ENCODE measurements around the gene TMEM145.
"Not testable (repeated sequence)": the region's sequence is repeated elsewhere in the genome, so short reads cannot be mapped to it uniquely, and the experiment has no call there.

TMEM145 gene

DNA sequence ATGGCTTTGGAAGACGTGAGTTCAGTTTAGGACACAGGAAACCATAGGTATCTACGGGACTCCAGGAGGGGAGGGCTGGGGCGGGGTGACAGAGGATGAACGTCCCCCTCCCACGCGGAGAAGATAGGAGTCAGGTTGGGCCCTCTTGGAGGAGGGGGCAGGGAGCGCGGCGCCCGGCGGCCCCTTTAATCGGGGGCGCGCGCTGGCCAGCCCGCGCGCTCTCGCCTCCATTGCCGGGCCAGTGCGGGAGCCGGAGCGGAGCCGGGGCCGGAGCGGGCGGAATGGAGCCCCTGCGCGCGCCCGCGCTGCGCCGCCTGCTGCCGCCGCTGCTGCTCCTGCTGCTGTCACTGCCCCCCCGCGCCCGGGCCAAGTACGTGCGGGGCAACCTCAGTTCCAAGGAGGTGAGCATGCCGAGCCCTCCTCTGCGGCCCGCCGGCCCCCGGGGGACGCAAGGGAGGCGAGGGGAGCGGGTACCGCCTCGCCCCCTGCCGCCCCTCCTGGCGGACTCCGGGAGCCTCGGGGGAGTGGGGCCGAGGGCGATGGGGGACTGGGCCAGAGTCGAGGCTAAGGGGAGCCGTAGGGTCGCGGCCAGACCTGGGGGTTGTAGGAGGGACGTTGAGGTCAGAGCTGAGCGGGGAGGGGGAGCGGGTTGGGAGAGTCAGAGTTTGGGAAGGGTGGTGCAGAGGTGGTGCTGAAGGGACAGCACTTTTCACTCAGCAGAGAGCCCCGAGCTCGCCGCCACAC is at the start of gene TMEM145:
TMEM145 (plus strand) TSS at position 214 of the 744 bp plus-strand sequence; CDS start at position 282, 68 bp downstream.
- DNase-seq (ENCODE audit: low spot score), result peak; percentile 87

DNA sequence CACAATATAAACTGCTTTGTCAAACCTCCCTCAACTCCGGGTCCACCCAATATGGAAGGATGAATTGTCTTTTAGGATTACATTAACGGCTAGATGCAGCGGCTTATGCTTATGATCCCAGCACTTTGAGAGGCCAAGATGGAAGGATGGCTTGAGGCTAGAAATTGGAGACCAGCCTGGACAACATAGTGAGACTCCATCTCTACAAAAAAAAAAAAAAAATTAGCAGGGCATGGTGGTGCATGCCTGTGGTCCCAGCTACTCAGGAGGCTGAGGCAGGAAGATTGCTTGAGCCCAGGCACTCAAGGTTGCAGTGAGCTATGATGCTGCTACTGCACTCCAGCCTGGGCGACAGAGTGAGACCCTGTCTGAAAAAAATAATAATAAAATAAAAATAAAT is 47.0 kb upstream of the TMEM145 start:
- not testable (repeated sequence) for DNase-seq (ENCODE audit: low spot score)

DNA sequence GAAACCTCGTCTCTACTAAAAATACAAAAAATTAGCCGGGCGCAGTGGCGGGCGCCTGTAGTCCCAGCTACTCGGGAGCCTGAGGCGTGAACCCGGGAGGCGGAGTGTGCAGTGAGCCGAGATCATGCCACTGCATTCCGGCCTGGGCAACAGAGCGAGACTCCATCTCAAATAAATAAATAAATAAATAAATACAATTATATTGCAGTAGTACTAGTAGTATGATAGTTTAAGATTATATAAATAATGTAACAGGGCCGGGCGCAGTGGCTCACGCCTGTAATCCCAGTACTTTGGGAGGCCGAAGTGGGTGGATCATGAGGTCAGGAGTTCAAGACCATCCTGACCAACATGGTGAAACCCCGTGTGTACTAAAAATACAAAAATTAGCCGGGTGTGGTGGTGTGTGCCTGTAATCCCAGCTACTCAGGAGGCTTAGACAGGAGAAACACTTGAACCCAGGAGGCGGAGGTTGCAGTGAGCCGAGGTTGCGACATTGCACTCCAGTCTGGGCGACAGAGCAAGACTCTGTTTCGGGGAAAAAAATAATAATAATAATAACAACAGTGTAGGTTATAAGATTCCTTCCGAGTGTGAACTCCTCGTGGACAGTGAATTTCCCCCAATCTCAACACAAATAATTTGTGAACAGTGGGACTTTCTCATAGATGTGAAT is 46.0 kb upstream of the TMEM145 start:
- DNase-seq (ENCODE audit: low spot score), result not testable (repeated sequence)

DNA sequence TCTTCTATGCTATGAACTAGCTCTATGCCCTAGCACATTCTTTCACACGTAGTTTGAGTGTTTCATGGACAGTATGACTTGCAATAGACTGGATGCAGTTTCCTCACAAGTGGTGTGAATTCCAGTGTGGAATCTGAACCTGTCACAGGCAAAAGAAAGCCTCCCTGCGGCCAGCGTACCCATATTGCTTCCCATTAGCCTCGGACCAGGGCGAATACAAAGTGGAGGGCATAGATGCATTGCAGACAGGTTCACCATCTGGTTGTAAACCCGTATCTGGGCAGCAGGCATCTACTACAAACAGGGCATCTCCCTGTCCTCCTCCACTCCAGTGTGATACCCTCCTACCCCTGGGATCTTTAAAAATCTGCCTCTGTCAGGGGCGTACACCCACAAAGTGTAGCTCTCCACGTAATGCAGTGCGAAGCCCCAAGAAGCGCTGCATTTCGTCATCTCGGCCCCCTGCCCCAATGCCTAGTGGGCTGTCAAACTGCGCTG is 45.4 kb upstream of the TMEM145 start:
- DNase-seq (ENCODE audit: low spot score), result no peak

DNA sequence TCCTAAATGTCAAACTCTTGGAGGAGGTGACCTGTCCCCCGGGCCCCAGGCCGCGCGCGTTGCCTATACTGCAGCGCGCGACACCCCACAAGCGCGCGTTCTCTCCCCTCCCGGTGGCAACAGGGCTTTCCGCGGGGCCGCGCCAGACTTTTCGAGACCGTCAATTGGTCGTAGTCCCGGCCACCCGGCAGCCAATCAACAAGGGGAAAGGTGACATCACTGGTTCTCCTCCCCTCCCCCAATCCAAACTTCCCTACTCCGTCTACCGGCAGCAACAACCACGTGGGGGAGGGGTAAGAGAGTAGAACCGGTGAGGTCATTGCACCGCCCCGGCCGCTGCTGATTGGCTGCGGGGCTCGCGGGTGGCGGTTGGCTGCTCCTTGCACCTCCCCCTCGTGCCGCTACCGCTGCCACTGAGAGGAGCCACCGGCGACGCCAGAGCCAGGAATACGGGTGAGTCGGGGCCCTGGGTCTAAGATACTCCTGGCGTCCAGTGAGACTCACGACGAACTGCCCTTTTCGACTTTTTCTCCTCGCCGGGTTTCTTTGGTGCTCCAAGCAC is 44.9 kb upstream of the TMEM145 start:
- DNase-seq (ENCODE audit: low spot score), result peak; percentile 90

DNA sequence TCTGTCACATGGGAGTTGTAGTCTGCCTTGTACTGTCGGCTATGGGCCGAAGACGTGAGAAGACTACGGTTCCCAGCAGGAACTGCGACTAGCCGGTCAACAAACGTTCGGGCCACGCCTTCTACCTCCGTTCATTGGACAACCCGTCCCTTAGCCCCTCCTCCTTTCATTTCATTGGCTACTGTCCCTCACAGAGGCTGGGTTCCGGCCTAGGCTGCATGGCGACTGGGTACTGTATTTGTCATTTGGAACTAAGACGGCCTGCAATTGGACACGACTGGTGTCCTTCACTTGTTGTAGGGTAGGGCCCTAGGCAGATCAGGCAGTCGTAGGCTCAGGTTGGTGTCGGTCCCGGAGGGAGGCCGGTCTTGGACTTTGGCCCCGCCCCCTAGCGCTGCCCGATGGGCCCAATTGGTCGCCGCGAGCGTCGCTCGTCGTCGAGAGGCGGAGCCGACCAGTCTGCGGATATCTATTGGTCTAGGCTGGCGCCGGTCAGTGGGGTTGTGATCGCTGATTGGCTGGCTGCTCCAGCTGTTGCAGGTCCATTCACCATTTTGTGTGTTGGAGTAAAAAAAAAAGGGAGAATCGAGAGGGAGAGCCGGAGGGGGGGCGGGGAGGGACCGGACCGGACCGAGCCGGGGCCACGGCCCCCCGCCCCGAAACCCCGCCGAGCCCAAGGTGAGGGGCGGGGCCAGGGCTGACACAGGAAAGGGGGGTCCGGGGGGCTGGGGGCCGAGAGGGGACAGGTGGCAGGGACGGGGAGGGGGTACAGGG is 44.2 kb upstream of the TMEM145 start, which contains the start of gene CIC:
CIC (plus strand) TSS at position 549 of the 774 bp plus-strand sequence. CDS start 2,532 bp downstream, outside the sequence.
- peak; percentile 94 for DNase-seq (ENCODE audit: low spot score)

DNA sequence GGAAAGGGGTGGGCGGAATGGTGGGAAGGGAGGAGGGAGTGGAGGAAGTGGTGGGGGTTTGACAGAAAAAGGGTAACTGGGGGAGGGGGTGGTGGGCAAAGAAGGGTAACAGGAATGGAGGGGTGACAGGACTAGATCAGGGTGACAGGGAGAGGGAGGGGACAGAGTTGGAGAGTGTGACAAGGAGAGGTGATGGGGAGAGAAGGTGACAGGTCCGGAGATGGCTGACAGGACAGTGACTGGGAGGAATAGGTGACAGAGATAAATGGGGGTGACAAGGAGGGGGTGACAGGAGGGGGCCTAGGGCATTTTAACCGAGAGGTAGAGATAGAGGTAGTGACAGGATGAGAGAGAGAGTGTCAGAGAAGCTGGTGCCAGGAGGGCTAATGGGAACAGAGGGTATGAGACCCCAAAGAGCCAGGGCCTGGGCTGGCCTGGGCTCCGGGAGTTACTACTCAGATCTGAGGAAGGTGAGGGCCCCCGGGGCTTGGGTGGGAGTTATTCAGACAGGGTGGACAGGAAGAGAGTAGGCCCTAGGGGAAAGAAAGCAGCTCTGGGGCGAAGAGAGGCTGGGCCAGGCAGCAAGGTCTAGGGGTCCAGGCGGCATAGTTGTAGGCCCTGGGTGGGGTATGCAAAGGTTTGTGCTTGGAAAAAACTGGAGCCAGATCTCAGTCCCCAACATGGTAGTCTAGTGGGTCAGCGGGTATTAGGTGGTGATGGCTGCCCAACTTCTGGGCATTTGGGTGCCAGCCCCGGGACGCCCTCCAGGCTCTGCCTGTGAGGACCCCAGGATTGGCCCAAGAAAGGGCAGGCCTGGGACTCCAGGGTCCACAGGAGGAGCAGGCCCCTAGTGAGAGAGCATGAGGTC is 43.4 kb upstream of the TMEM145 start:
- DNase-seq (ENCODE audit: low spot score), result no peak

DNA sequence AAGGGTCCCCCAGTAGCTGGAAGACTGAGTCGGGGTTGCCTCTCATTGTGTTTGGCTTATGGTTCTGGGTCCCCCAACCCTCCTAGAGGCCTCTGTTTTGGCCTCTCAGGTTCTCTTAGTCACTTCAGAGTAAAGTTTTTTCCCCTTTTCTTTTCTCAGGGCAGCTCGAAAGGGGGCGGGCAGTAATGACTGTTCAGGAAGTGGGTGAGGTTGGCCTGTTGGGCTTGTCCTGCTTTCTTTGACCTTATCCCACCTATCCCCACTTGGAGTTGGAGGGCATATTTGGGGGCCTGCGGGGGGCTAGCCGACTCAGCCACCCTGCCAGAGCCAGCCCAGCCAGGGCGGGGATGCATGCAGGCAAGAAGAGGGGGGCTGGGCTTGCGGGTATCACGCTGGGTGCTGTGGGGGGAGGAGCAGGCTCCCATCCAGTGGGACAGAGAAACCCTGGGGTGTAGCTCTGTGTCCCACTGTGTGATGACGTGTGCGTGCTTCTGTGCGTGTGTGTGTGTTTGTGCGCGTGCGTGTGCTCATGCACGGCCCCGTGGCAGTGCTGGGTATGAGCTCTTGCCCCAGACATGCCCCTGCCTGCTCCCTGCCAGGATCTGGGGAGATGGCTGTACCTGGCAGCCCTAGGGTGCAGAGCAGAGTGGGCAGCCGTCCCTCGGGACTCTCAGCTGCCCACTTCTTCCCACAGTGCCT is 42.6 kb upstream of the TMEM145 start:
- peak; percentile 74 for DNase-seq (ENCODE audit: low spot score)

DNA sequence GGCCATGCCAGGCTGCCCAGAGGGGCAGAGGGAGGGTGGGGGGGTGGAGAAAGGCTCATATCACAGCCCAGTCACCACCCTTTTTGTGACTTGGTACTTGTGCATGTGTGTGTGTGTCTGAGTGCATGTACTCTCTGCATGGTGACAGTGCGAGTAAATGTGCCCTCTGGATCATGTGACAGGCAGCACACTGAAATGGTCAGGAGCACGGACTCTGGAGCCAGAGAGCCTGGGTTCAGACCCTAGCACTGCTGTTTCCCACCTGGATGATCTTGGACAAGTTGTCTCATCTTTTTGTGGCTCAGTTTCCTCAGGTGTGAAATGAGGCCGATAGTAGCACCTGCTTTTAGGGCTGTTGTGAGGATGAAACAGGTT is 42.1 kb upstream of the TMEM145 start:
- DNase-seq (ENCODE audit: low spot score), result no peak

DNA sequence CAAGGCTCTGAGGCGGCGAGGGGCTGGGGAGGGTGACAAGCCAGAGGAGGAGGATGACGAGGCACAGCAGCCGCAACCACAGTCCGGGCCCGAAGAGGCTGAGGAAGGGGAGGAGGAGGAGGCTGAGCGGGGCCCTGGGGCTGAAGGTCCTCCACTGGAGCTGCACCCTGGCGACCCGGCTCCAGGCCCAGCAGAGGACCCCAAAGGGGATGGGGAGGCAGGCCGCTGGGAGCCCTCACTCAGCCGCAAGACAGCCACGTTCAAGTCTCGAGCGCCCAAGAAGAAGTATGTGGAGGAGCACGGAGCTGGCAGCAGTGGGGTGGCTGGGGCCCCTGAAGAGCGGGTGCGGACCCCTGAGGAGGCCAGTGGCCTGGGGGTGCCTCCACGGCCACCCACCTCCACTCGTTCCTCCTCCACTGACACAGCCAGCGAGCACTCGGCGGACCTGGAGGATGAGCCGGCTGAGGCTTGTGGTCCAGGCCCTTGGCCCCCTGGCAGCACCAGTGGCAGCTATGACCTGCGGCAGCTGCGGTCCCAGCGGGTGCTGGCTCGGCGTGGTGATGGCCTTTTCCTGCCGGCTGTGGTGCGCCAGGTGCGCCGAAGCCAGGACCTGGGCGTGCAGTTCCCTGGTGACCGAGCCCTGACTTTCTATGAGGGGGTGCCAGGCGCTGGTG is 41.1 kb upstream of the TMEM145 start:
- DNase-seq (ENCODE audit: low spot score), result no peak

DNA sequence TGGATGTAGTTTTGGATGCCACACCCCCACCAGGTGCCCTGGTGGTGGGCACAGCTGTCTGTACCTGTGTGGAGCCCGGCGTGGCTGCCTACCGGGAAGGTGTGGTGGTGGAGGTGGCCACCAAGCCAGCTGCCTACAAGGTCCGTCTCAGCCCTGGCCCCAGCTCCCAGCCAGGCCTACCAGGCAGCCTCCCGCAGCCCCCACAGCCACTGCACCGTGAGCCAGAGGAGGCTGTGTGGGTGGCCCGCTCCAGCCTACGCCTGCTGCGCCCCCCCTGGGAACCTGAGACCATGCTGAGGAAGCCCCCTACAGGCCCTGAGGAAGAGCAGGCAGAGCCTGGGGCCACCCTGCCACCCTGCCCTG is 40.6 kb upstream of the TMEM145 start:
- DNase-seq (ENCODE audit: low spot score), result no peak

DNA sequence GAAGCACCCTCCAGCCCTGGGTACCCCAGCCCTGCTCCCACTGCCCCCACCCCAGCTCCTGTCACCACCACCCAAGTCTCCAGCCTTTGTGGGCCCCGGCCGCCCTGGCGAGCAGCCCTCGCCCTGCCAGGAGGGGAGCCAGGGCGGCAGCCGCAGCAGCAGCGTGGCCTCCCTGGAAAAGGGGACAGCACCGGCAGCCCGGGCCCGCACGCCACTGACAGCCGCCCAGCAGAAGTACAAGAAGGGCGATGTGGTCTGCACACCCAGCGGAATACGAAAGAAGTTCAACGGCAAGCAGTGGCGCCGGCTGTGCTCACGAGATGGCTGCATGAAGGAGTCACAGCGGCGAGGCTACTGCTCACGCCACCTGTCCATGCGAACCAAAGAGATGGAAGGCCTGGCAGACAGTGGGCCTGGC is 40.1 kb upstream of the TMEM145 start:
- no peak for DNase-seq (ENCODE audit: low spot score)

DNA sequence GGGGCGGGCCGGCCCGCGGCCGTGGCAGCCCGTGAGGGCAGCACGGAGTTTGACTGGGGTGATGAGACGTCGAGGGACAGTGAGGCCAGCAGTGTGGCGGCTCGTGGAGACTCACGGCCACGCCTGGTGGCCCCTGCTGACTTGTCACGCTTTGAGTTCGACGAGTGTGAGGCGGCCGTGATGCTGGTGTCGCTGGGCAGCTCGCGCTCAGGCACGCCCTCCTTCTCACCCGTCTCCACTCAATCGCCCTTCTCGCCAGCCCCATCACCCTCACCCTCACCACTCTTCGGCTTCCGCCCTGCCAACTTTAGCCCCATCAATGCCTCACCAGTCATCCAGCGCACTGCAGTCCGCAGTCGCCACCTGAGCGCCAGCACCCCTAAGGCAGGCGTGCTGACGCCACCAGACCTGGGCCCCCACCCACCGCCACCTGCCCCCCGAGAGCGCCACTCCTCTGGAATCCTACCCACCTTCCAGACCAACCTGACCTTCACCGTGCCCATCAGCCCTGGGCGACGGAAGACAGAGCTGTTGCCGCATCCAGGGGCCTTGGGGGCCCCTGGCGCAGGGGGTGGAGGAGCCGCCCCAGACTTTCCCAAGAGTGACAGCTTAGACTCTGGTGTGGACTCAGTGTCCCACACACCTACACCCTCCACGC is 39.6 kb upstream of the TMEM145 start:
- DNase-seq (ENCODE audit: low spot score), result no peak

DNA sequence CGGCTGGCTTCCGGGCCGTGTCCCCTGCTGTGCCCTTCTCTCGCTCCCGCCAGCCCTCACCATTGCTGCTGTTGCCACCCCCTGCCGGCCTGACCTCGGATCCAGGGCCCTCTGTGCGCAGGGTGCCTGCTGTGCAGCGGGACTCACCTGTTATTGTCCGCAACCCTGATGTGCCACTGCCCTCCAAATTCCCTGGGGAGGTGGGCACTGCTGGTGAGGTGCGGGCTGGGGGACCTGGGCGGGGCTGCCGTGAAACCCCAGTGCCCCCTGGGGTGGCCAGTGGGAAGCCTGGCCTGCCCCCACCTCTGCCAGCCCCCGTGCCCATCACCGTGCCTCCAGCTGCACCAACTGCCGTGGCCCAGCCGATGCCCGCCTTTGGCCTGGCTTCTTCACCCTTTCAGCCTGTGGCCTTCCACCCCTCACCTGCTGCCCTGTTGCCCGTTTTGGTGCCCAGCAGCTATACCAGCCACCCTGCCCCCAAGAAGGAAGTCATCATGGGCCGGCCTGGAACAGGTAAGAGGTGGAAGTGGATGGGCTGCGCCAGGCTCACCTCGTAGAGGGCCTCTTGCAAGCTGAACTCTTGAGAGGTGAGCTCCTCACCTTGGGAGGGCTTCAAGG is 38.9 kb upstream of the TMEM145 start:
- DNase-seq (ENCODE audit: low spot score), result no peak

DNA sequence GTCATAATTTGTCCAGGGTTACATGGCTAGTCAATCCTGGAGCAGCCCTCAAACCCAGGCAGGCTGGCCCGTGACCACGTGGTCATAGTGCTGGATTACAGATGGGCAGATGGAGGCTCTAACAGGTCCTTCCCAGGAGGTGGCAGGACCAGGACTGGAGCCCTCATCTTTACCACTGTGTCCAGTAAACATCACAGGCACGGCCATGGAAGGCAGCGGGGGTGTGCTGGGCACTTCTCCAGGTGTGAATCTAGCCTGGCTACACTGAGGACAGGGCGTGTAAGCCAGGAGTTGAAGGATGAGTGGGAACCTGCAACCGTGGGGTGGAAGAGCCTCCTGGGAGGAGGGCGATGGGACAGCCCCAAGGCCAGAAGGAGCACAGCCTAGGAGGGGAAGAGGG is 38.0 kb upstream of the TMEM145 start:
- no peak for DNase-seq (ENCODE audit: low spot score)

DNA sequence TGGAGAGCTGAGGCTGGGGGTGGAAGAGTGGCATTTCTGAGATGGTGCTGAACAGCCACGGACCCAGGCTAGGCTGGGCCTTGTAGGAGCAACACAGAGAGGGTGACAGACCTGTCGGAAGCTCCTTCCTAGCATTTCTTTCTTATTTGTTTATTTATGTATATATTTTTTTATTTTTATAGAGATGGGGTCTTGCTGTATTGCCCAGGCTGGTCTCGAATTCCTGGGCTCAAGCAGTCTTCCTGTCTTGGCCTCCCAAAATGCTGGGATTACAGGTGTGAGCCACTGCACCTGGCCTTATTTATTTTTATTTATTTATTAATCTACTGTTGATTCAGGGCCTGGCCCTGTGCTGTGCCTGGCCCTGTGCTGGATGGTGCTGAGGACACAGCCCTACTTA is 37.6 kb upstream of the TMEM145 start:
- DNase-seq (ENCODE audit: low spot score), result no peak

DNA sequence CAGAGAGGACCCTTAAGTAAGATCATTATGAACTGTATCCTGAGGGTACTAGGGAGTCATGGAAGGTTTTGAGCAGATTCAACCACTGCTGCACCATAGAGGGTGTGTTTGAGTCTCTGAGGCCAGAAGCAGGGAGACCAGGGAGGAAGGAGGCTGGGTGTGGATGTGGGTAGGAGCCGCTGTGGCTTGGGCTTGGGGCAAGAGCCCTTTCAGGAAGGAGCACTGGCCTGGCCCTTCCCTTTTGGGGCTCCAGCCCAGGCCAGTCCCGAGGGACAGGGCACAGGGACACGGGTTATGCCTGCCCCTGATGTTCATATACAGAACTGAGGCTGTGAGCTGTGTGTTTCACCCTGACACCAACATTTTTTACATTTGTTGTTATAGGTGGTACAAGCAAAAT is 36.8 kb upstream of the TMEM145 start:
- DNase-seq (ENCODE audit: low spot score), result no peak

DNA sequence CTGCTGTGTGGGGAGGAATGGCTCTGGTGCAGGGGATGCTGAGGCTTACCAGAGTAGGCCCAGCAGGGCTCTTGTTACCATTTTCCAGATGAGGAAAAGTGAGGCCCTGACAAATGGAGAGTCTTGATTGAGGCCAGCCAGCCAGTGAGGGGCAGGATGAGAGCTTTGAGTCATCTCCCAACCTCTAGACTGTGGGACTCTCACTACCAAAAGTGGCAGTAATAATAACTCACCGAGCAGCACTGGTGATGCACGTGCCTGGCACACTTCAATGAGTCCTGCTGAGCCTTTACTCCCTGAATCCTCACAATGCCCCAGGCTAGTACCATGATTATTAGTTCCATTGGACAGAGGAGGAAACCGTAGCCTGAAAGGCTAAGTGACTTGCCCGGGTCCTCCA is 36.3 kb upstream of the TMEM145 start:
- DNase-seq (ENCODE audit: low spot score), result no peak

DNA sequence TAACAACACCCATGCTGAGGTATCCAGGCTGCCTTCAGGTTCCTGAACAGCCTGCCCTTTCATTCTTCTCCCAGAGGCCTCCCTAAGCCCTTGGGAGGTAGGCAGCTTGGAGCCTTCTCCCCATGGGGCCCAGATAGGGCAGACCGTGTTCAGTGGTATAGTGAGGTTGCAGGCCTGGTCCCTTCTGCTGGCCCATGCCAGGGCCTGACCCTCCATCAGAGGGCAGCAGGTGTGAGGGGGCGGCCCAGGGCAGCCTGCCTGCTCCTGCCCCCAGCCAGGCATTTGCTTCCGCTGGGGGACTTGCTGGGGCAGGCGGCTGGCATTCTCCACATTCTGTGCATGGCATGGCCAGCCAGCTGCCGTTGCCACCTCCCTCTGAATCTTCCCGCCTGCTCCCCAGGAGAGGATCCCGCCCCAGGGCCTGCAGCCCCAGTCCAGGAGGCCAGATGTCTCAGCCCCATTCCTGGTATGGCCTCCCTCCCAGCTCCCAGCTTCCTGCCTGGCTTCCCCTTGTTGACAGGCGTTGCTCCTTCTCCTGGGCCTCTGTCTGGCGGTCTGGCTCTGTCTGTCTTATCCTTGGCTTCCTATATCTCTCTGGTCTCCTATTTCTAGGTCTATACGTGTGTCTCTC is 35.2 kb upstream of the TMEM145 start:
- peak; percentile 53 for DNase-seq (ENCODE audit: low spot score)
